HG02588 (cell line): ENCODE results near the gene TULP4.
"Not testable (repeated sequence)": the region's sequence is repeated elsewhere in the genome, so short reads cannot be mapped to it uniquely, and the experiment has no call there.

Experiments used
- ATAC-seq: cut with Tn5 transposase; IDR thresholded peaks from one replicate; pipeline ENCODE4 v1.9.1; 2021; ENCODE audit warnings: mild to moderate bottlenecking, moderate library complexity; ENCODE audit not compliant: unreplicated experiment

Gene TULP4

GRCh38 chr6:158387036-158387435, 74.8 kb downstream of the TULP4 start:
- no peak for ATAC-seq

- no peak for ATAC-seq
Measured at GRCh38 chr6:158387578-158387977, 75.3 kb downstream of the TULP4 start.

GRCh38 chr6:158388727-158389126, 76.5 kb downstream of the TULP4 start:
- no peak for ATAC-seq

GRCh38 chr6:158389193-158389919, 77.1 kb downstream of the TULP4 start:
- ATAC-seq: no peak

GRCh38 chr6:158391276-158391675, 79.0 kb downstream of the TULP4 start:
- no peak for ATAC-seq

- not testable (repeated sequence) for ATAC-seq
Measured at GRCh38 chr6:158391977-158392376, 79.7 kb downstream of the TULP4 start.

GRCh38 chr6:158396136-158396535, 83.9 kb downstream of the TULP4 start:
- no peak for ATAC-seq

GRCh38 chr6:158397578-158397977, 85.3 kb downstream of the TULP4 start:
- no peak for ATAC-seq

GRCh38 chr6:158398252-158399024, 86.2 kb downstream of the TULP4 start:
- no peak for ATAC-seq

GRCh38 chr6:158399040-158399700, 86.9 kb downstream of the TULP4 start:
- no peak for ATAC-seq

GRCh38 chr6:158402184-158402583, 89.9 kb downstream of the TULP4 start:
- ATAC-seq: no peak

GRCh38 chr6:158405321-158405831, 93.1 kb downstream of the TULP4 start:
- ATAC-seq: not testable (repeated sequence)

- ATAC-seq: no peak
Measured at GRCh38 chr6:158405933-158406332, 93.7 kb downstream of the TULP4 start.

GRCh38 chr6:158406736-158407135, 94.5 kb downstream of the TULP4 start:
- no peak for ATAC-seq

GRCh38 chr6:158408013-158408412, 95.7 kb downstream of the TULP4 start:
- ATAC-seq: no peak

GRCh38 chr6:158408552-158409130, 96.4 kb downstream of the TULP4 start:
- ATAC-seq: no peak

GRCh38 chr6:158409451-158409850, 97.2 kb downstream of the TULP4 start:
- ATAC-seq: no peak

- no peak for ATAC-seq
Measured at GRCh38 chr6:158410784-158411183, 98.5 kb downstream of the TULP4 start.

GRCh38 chr6:158411998-158412397, 99.7 kb downstream of the TULP4 start:
- ATAC-seq: no peak

- no peak for ATAC-seq
Measured at GRCh38 chr6:158413028-158413427, 100.8 kb downstream of the TULP4 start.
